Osteoblast (primary cell): Measurements from ENCODE around the gene NPAS3. TPM values are rescaled to one million over a fixed set of nuclear protein-coding genes. Genes with fewer than 3 reads are reported as not detected.

Experiments
- DNase-seq: peaks from one replicate; pipeline ENCODE4 v3.0.0; 2011; ENCODE audit warnings: low spot score, mixed read lengths; ENCODE audit not compliant: insufficient read length; ENCODE audit errors: missing footprints
- H2AFZ ChIP-seq: 2 replicates; pipeline ENCODE4 v1.6.0; 2011; ENCODE audit warnings: mild to moderate bottlenecking, low read length
- H3K27ac ChIP-seq: 2 replicates; pipeline ENCODE4 v1.5.1; 2011; ENCODE audit warnings: mild to moderate bottlenecking, low read depth, low read length, moderate library complexity
- H3K27me3 ChIP-seq: 2 replicates; pipeline ENCODE4 v1.6.0; 2012; ENCODE audit warnings: mild to moderate bottlenecking, control low read depth, inconsistent platforms, low read length, moderate library complexity; ENCODE audit not compliant: insufficient read depth
- H3K36me3 ChIP-seq: 2 replicates; pipeline ENCODE4 v1.5.1; 2011; ENCODE audit warnings: mild to moderate bottlenecking, low read length, control low read depth, moderate library complexity; ENCODE audit not compliant: insufficient read depth
- H3K4me1 ChIP-seq: 2 replicates; pipeline ENCODE4 v1.5.1; 2011; ENCODE audit warnings: mild to moderate bottlenecking, low read length, control low read depth, moderate library complexity; ENCODE audit not compliant: insufficient read depth
- H3K4me2 ChIP-seq: 2 replicates; pipeline ENCODE4 v1.6.0; 2011; ENCODE audit warnings: mild to moderate bottlenecking, low read length; ENCODE audit not compliant: insufficient read depth
- H3K4me3 ChIP-seq: fragments of 200-600 bp; sonication (generic); 3 replicates; pipeline ENCODE4 v1.5.1; 2012; ENCODE audit warnings: mild to moderate bottlenecking, low read length, inconsistent platforms; ENCODE audit not compliant: insufficient read depth
- H3K79me2 ChIP-seq: 2 replicates; pipeline ENCODE4 v1.6.0; 2012; ENCODE audit warnings: mild to moderate bottlenecking, low read length, control low read depth, inconsistent platforms; ENCODE audit not compliant: insufficient read depth
- H3K9me3 ChIP-seq: 2 replicates; pipeline ENCODE4 v1.5.1; 2011; ENCODE audit warnings: low read depth, low read length, control low read depth
- H4K20me1 ChIP-seq: 2 replicates; pipeline ENCODE4 v1.6.0; 2012; ENCODE audit warnings: mild to moderate bottlenecking, low read length, control low read depth; ENCODE audit not compliant: insufficient read depth
- CTCF ChIP-seq: IDR thresholded peaks from 2 replicates; pipeline ENCODE4 v1.5.1; 2011; ENCODE audit warnings: mild to moderate bottlenecking, low read depth, low read length, moderate library complexity; ENCODE audit errors: extremely low read depth
- total RNA-seq: library from RNA; depleted of rRNA; stranded (reverse); fragments of >200 nt; gene quantifications from 2 replicates; pipeline ENCODE4 v1.2.3, GENCODE V29; 2012

Gene NPAS3
- total RNA-seq, 1 donor, result 0.72 TPM

GRCh38 chr14:33406766-33407165, 468.1 kb downstream of the NPAS3 start:
- Histone ChIP-seq H3K36me3 (no peaks in the 10 kb centered on the region), H3K4me1 (no peaks in the 10 kb centered on the region), H3K4me2 (no peak overlapping the region), H3K27ac (no peak overlapping the region), H3K27me3 (no peaks in the 10 kb centered on the region), H3K9me3 (no peaks in the 10 kb centered on the region), H3K4me3 (no peak overlapping the region), H2AFZ (no peak overlapping the region), H4K20me1 (no peaks in the 10 kb centered on the region), H3K79me2 (no peaks in the 10 kb centered on the region)
- no peak for DNase-seq
- no peak for TF ChIP-seq CTCF

GRCh38 chr14:33408291-33408690, 469.6 kb downstream of the NPAS3 start:
- H3K27me3 ChIP-seq, result no peaks in the 10 kb centered on the region
- H3K36me3 ChIP-seq, result no peaks in the 10 kb centered on the region
- no peaks in the 10 kb centered on the region for H3K4me1 ChIP-seq
- H3K9me3 ChIP-seq, result no peaks in the 10 kb centered on the region
- no peak overlapping the region for H3K4me3 ChIP-seq
- H2AFZ ChIP-seq, result no peak overlapping the region
- no peak for DNase-seq
- TF ChIP-seq CTCF, result no peak
- no peak overlapping the region for H3K27ac ChIP-seq
- H4K20me1 ChIP-seq, result no peaks in the 10 kb centered on the region
- H3K79me2 ChIP-seq, result no peaks in the 10 kb centered on the region
- no peak overlapping the region for H3K4me2 ChIP-seq

- H2AFZ ChIP-seq, result no peak overlapping the region
- no peak for DNase-seq
- no peaks in the 10 kb centered on the region for H3K79me2 ChIP-seq
- no peaks in the 10 kb centered on the region for H4K20me1 ChIP-seq
- no peaks in the 10 kb centered on the region for H3K36me3 ChIP-seq
- no peak overlapping the region for H3K27ac ChIP-seq
- no peak overlapping the region for H3K4me2 ChIP-seq
- H3K9me3 ChIP-seq, result no peaks in the 10 kb centered on the region
- no peak overlapping the region for H3K4me3 ChIP-seq
- H3K4me1 ChIP-seq, result no peaks in the 10 kb centered on the region
- TF ChIP-seq CTCF, result no peak
- no peaks in the 10 kb centered on the region for H3K27me3 ChIP-seq
These were observed 473.8 kb downstream of the NPAS3 start for GRCh38 chr14:33412450-33412849.

- no peak overlapping the region for H3K4me3 ChIP-seq
- no peaks in the 10 kb centered on the region for H4K20me1 ChIP-seq
- H3K27ac ChIP-seq, result no peak overlapping the region
- no peaks in the 10 kb centered on the region for H3K4me1 ChIP-seq
- no peaks in the 10 kb centered on the region for H3K27me3 ChIP-seq
- H2AFZ ChIP-seq, result no peak overlapping the region
- no peak for DNase-seq
- H3K36me3 ChIP-seq, result no peaks in the 10 kb centered on the region
- H3K4me2 ChIP-seq, result no peak overlapping the region
- no peak for TF ChIP-seq CTCF
- H3K79me2 ChIP-seq, result no peaks in the 10 kb centered on the region
- H3K9me3 ChIP-seq, result no peaks in the 10 kb centered on the region
These were observed 474.7 kb downstream of the NPAS3 start for GRCh38 chr14:33413381-33413780.
